ENCODE data around the gene KLHDC8A.
A peak's percentile ranks its signal among the peaks of the same experiment; 100 is the strongest.

Gene KLHDC8A

DNA sequence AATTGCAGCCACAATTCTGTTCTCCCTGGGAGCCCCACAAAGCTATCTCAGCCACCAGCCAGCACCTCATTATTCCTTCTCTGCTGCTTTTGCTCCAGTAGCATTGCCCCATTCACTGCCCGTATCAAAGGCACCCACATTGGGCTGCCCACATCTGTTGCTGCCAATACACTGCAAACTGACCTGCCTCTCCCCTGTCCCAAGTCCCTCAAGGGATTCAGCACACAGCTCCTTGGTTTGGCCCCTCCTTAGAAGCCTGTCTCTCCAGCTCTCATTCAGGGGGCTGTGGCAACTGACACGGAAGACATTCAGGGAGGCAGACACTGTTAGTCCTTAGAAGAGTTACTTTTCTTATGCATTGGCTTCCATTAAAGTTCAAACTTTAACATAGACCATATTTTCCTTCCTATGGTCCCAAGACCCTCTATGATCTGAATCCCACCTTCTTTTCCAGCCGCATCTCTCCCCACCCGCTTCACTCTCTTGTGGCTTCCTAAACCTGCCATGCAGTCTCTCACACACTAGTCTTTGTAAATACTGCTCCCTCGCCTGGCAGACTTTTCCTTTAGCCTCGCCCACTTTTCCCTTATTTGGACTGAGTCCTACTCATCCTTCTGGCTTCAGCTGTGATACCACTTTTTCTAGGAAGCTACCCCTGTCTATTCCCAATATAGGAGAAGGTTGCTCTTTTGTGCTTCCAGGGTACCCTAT lies 19.3 kb upstream of the KLHDC8A start:
- H3K4me3 ChIP-seq (ENCODE audit: low read depth, low read length), result no peak overlapping the region
- TF ChIP-seq, protein P1, sequence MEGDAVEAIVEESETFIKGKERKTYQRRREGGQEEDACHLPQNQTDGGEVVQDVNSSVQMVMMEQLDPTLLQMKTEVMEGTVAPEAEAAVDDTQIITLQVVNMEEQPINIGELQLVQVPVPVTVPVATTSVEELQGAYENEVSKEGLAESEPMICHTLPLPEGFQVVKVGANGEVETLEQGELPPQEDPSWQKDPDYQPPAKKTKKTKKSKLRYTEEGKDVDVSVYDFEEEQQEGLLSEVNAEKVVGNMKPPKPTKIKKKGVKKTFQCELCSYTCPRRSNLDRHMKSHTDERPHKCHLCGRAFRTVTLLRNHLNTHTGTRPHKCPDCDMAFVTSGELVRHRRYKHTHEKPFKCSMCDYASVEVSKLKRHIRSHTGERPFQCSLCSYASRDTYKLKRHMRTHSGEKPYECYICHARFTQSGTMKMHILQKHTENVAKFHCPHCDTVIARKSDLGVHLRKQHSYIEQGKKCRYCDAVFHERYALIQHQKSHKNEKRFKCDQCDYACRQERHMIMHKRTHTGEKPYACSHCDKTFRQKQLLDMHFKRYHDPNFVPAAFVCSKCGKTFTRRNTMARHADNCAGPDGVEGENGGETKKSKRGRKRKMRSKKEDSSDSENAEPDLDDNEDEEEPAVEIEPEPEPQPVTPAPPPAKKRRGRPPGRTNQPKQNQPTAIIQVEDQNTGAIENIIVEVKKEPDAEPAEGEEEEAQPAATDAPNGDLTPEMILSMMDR (IDR thresholded peaks at IDR 0.05; ENCODE audit: low read depth, low read length), result no peak

DNA sequence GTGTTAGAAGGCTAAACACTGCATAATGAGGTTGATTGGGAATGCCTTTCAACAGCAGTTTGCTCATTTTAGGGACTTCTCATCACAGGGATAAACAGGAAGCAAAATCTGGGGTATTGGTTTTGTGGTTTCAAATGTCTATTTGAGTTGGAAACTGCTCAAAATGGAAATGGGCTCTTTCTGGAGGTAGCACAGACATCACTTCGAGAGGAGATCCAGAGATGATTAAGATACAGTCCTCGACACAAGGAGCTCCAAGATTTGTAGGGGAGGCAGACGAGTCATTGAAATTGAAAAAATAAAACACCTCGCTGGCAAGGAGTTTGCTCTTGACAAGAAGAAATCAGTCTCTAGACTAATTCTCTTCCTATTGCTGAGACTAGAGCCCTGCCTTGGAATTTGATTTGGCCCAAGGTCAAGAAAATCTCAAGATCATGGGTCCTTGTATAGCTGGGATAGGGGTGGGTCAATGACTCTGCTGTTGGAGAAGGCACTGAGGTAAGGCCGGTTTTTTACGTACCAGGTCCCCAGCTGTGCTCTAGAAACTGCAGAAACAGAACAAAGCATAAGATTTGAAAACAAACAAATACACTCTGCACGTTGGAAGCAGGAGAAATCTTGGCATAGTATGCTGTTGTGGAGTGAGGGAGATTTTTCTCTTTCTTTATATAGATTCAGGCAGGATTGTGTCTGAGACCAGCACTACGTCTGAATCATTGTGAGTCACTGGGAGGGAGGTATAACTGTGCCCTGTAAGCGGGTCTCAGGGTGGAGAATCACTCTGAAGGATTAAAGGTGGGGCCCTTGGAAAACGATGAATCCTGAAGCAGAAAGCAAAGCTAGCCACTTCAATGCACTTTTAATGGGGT lies 17.7 kb upstream of the KLHDC8A start:
- 0 out of 2 replicates have a peak overlapping the region, but pooled peaks have one; percentile 7 for H3K4me3 ChIP-seq (ENCODE audit: low read depth, low read length)
- TF ChIP-seq, protein P1 (IDR thresholded peaks at IDR 0.05; ENCODE audit: low read depth, low read length), result no peak

DNA sequence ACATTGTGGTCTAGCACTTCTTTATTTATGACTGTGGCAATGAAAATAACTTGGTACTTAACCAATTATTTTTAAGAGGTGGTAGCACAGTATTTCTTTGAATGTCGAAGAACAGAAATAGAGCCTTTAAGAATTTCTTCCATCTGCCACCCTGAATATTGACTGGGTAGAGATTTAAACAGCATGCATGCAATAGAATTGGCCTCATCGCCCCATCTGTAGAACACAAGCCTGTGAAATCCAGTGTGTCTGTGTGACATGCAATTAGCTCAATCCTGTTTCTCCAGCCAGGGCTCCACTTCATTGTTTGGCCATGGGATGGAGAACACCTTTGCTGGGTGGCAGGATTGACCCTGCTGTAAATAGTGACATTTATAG lies 17.1 kb upstream of the KLHDC8A start:
- TF ChIP-seq, protein P1 (IDR thresholded peaks at IDR 0.05; ENCODE audit: low read depth, low read length), result no peak
- no peak overlapping the region for H3K4me3 ChIP-seq (ENCODE audit: low read depth, low read length)

DNA sequence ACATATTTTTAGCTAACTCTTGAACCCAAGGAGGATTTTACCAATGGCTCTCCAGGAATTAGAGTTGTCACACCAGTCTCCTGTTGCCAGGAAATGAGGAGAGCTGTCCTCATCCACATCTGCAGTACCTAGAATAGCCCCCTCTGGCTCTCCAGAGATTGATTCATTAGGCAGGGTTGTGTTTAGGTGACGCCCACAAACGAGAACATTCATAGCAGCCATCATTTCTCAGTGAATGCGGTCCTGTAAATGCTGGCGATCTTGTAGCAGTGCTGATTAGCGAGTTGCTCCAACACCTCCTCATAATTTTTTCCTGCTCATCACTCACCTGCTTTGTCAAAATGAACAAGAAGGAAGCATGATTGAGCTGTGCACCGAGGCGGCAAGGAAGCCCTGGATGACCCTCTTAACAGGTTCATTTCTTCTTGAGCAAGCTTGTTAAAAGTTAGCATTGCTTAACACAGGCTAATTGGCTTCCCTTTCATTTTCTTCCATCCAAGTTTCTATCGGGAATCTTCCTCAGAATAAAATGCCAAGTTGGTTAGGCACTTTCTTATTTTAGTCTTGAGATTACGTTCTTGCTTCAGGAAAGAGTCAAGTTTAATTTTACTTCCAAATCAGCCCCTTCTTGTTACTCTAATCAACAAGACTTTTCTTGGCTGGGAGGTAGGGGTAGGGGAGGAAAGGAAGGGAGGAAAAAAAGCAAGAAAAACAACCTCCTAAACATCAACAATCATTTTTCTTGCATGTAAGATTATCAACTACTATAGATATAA lies 16.5 kb upstream of the KLHDC8A start:
- no peak overlapping the region for H3K4me3 ChIP-seq (ENCODE audit: low read depth, low read length)
- TF ChIP-seq, protein P1 (IDR thresholded peaks at IDR 0.05; ENCODE audit: low read depth, low read length), result no peak

DNA sequence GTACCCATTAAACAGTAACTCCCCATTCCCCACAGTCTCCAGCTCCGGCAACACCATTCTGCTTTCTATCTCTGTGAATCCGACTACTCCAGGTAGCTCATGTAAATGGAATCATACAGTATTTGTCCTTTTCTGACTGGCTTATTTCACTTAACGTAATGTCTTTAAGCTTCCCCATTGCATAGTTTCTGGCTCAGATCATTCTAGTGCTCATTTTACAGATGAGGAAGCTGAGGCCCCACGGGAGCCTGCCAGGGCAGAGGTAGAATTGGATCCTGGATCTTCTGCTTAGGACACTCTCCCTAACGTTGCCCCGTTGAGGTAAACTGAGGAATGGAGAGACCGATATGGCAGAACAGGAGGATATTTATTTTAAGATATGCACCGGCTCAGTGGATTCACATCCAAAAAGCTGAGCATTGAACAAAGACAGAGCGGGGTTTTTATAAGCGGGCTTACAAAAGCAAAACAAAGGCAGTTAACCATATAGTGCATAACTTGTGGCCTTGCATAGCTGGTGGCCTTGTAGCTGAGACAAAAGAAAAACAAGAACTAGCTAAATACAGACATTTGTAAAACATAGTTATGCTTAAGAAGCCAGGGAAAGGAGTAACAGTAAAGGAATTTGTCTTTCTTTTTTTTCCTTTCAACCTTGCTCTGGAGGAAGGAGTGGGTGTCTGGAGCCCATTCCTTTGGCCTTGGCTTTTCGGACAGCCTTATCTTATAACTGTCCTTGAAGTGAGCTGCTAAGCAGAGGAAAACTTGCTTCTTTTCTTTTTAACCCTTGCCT lies 15.3 kb upstream of the KLHDC8A start:
- H3K4me3 ChIP-seq (ENCODE audit: low read depth, low read length), result no peak overlapping the region
- TF ChIP-seq, protein P1 (IDR thresholded peaks at IDR 0.05; ENCODE audit: low read depth, low read length), result no peak

DNA sequence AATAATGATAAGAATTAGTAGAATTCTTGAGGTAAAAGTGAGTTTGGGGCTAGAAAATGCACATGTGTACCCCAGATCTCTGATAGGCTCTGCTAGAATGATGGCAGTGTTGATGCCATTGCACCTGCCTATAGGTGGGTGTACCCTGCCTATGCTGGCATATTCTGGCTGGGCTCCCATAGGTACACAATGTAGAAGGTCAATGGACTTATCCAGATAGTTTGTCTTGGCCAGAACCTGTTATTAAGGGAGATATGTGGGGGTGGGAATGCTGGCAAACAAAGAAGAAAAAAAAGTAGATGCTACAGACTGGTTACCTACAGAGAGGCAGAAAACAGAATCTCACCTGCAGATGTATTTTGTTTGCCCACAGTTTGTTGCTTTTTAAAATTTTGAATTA lies 14.1 kb upstream of the KLHDC8A start:
- H3K4me3 ChIP-seq (ENCODE audit: low read depth, low read length), result no peak overlapping the region
- TF ChIP-seq, protein P1 (IDR thresholded peaks at IDR 0.05; ENCODE audit: low read depth, low read length), result no peak

All from WI38 (cell line).